ENCODE measurements around the gene VGLL4.
"Not testable (repeated sequence)": the region's sequence is repeated elsewhere in the genome, so short reads cannot be mapped to it uniquely, and the experiment has no call there.

Gene VGLL4, protein sequence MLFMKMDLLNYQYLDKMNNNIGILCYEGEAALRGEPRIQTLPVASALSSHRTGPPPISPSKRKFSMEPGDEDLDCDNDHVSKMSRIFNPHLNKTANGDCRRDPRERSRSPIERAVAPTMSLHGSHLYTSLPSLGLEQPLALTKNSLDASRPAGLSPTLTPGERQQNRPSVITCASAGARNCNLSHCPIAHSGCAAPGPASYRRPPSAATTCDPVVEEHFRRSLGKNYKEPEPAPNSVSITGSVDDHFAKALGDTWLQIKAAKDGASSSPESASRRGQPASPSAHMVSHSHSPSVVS

GRCh38 chr3:11643605-11644087, at the start of gene VGLL4:
TSS of gene VGLL4 (minus strand) at chr3:11643915. CDS start at chr3:11643518, 397 bp downstream.
- in situ Hi-C loops (cut with HindIII; ENCODE audit: low sequenced_read_pairs): no loop called here

- in situ Hi-C loops (cut with HindIII; ENCODE audit: low sequenced_read_pairs): no loop called here
Measured at GRCh38 chr3:11692532-11692813, 48.8 kb upstream of the VGLL4 start.

DNA sequence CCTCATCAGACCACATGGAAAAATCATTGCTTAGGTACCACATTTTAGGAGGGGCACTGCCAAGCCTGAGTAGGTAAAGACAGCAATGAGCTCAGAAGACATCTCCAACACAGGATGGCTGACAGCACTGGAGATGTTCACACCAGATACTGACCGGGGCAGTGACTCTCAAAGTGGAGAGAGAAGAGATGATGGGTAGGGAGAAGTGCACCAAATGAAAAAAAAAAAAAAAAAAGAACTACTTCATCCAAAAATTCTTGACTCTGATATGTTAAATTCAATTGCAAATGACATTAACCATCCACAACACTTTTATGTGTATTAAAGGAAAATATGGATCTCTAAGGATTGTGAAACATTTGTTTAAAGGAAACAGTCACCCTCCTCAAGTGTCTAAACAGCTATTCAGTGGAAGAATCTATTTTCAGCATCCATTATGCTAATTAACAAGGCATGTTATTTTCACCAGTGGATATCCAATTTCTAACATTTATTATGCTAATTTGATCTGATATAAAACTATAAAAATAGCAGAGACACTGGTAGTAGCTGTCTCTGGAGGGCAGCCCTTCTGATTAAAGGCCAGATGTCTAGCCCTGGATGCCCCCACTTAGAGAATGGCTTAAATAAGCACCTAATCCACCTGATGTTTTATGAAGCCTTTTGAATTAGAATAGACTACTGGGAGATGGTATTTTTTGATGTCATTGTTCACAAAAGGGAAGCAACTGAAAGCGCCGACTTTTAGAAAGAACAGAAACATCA, 48.2 kb upstream of the VGLL4 start:
- in situ Hi-C loops (cut with HindIII; ENCODE audit: low sequenced_read_pairs): no loop called here

- in situ Hi-C loops (cut with HindIII; ENCODE audit: low sequenced_read_pairs): no loop called here
Measured at GRCh38 chr3:11690863-11691766, 47.4 kb upstream of the VGLL4 start.

- in situ Hi-C loops (cut with HindIII; ENCODE audit: low sequenced_read_pairs): no loop called here
Measured at GRCh38 chr3:11689749-11690148, 46.0 kb upstream of the VGLL4 start.

DNA sequence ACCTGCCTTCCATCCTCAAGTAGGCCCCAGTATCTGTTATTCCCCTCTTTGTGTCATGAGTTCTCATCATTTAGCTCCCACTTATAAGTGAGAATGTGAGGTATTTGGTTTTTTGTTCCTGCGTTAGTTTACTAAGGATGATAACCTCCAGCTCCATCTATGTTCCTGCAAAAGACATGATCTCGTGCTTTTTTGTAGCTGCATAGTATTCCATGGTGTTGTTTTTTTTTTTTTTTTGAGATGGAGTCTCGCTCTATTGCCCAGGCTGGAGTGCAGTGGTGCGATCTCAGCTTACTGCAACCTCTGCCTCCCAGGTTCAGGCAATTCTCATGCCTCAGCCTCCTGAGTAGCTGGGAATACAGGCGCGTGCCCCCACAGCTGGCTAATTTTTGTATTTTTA, 41.3 kb upstream of the VGLL4 start:
- in situ Hi-C loops (cut with HindIII; ENCODE audit: low sequenced_read_pairs): not testable (repeated sequence)

GRCh38 chr3:11680509-11680908, 36.8 kb upstream of the VGLL4 start:
- in situ Hi-C loops (cut with HindIII; ENCODE audit: low sequenced_read_pairs): no loop called here

DNA sequence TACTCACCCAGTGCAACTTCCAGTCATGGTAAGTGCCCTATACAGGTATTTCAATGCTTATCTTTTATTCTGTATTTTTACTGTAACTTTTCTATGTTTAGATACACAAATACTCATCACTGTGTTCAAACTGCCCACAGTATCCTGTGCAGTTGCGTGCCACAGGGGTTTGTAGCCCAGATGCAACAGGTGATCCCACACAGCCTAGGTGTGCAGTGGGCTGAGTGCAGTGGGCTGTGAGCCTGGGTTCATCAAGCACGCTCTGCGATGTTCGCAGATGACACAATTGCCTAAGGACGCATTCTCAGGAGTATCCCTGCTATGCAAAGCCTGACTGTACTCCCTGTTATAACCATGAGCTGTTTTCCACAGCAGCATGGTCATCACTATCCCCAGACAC, 36.2 kb upstream of the VGLL4 start:
- in situ Hi-C loops (cut with HindIII; ENCODE audit: low sequenced_read_pairs): no loop called here

DNA sequence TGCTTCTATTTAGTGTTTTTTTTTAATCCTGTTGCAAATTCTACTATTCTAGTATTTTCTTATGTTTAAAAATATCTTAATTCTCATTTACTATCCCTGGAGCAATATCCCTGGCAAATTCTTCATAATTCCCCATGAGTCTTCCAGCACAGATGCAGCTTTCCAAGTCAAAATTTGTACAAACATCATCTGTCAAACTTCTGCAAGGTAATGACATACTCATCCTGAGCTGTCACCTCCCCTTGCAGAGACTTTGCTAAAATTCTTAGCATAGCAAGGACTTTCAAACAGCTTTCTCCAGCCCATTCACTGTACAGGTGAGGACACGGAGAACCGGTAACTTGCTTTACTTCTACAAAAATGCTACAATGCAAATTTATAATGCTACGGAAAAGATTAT, 28.6 kb upstream of the VGLL4 start:
- in situ Hi-C loops (cut with HindIII; ENCODE audit: low sequenced_read_pairs): no loop called here

- in situ Hi-C loops (cut with HindIII; ENCODE audit: low sequenced_read_pairs): no loop called here
Measured at GRCh38 chr3:11671648-11672100, 28.0 kb upstream of the VGLL4 start.

DNA sequence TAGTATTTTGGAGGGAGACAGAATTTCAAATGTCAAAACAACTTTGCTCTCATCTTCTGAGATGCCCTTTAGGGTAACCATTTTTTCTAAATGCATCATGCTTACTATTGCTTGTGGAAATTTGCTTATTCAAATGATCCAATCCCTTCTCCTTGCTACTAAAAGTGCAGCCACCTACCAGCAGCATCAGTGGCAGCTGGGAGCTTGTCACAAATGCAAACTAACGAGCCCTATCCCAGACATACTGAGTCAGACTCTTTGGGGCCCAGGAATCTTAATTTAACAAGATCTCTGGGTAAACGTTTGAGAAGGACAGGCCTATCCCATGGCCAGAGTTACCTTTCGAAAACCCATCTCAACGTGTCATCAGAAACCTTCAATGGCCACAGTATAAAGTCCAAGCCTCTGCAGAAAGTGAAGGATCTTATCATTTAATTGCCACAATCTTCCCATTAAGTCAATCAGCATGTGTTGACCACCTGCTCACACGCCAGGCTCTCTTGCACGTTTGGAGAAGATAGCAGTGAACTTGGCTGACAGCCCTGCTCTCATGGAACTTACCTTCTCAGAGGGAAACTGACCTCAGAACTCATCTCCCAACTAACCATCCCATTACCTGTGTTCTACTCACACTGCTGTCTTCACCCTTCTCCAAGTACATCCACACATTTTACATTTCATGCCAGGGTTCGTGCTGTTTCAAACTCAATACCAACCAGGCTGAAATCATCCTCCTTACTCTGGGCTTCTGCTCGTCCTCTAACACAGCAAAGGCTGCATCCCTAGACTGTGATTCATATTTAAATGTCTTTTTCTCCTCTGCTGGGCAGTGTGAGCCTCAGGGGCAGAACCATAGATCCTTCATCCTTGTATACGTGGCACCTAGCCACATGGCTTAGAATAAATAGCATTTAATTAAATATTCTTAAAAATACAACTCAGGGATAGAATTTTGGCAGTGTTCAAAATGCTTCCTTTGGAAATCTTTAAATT, 24.8 kb upstream of the VGLL4 start:
- in situ Hi-C loops (cut with HindIII; ENCODE audit: low sequenced_read_pairs): no loop called here

- in situ Hi-C loops (cut with HindIII; ENCODE audit: low sequenced_read_pairs): no loop called here
Measured at GRCh38 chr3:11665331-11665730, 21.6 kb upstream of the VGLL4 start.

DNA sequence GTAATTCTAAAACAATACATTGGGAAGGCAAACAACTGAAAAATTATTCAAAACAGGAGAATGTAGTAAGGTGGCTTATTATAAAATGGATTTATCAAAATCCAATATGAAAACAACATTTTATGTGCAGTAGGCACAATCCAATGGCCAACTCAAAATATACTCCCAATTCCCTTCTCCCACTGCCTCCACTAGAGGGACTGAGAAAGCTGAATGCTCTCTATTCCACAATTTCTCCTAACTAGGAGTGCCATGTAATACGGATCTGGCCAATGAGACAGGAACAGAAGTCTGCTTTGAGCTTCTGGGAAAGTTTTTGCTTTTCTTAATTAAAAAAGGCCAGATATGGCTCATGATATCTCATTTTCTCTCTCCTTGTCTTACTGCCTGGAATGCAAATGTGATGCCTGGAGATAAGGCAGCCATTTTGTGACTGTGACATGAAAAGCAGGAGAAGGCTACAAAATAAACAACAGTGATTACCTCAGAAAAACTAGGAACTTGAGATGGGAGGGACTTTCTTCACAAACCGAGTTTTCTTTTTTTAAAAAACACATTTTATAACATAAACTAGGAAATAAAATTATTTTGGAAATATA, 18.8 kb upstream of the VGLL4 start:
- in situ Hi-C loops (cut with HindIII; ENCODE audit: low sequenced_read_pairs): no loop called here

- in situ Hi-C loops (cut with HindIII; ENCODE audit: low sequenced_read_pairs): no loop called here
Measured at GRCh38 chr3:11661827-11662226, 18.1 kb upstream of the VGLL4 start.

GRCh38 chr3:11661052-11661656, 17.4 kb upstream of the VGLL4 start:
- in situ Hi-C loops (cut with HindIII; ENCODE audit: low sequenced_read_pairs): no loop called here

- in situ Hi-C loops (cut with HindIII; ENCODE audit: low sequenced_read_pairs): no loop called here
Measured at GRCh38 chr3:11660242-11660641, 16.5 kb upstream of the VGLL4 start.

DNA sequence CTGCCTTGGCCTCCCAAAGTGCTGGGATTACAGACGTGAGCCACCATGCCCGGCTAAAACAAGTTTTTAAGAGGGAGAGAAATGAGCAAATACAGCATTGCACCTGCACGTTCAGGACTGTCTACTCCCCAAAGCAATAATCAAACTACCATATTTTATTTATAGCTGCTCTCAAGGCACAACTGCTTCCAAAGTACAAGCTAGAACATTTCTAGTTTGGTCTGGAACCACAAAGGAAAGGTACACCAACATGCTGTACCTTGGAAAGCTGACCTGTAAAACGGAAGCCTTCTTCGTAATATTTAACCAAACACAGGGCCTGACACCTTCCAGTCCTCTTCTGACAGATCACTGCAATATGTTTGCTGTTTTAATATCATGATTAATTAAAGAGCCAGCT, 14.5 kb upstream of the VGLL4 start:
- in situ Hi-C loops (cut with HindIII; ENCODE audit: low sequenced_read_pairs): no loop called here

- in situ Hi-C loops (cut with HindIII; ENCODE audit: low sequenced_read_pairs): no loop called here
Measured at GRCh38 chr3:11655196-11655928, 11.6 kb upstream of the VGLL4 start.

DNA sequence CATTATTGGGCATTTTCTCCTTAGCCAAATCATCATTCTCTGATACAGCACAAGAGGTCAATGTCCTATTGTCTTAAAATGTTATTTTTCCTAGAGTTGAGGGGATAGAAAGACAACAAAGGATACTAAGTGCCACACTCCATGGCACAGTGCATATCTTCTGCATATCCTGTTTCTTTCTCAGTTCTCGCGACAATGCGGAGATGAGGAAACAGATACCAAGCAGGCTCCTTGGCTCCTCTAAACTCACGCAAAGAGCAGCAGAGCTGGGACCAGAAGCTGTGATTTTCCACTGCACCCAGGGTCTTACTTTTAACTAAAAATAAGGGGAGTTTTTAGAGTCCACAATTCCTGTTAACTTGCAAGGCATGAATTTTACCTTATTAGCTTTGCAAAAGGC, 10.5 kb upstream of the VGLL4 start:
- in situ Hi-C loops (cut with HindIII; ENCODE audit: low sequenced_read_pairs): no loop called here
